ENCODE data around the gene ARHGAP18.
"Not testable (repeated sequence)": the region's sequence is repeated elsewhere in the genome, so short reads cannot be mapped to it uniquely, and the experiment has no call there.

ARHGAP18 gene

GRCh38 chr6:129578315-129578714 is 131.7 kb downstream of the ARHGAP18 start:
- peaks cover 5% of the 10 kb centered on the region for H3K36me3 ChIP-seq
- H3K4me3 ChIP-seq (ENCODE audit: low read depth in 1 of 2, low read length in 1 of 2), result no peak overlapping the region
- H3K4me1 ChIP-seq (ENCODE audit: control insufficient read depth in 1 of 2, insufficient read depth in 1 of 2, low read depth in 1 of 2, low read length in 1 of 2), result peaks cover 0 to 4% of the 10 kb centered on the region in 2 experiments

GRCh38 chr6:129577691-129578090 is 132.3 kb downstream of the ARHGAP18 start:
- H3K9me3 ChIP-seq, result no peaks in the 10 kb centered on the region
- peaks cover 5% of the 10 kb centered on the region for H3K36me3 ChIP-seq
- TF ChIP-seq CTCF (IDR thresholded peaks at IDR 0.05), result no peak
- no peaks in the 10 kb centered on the region for H3K27me3 ChIP-seq
- H3K27ac ChIP-seq, result no peak overlapping the region
- no peak overlapping the region for H3K4me3 ChIP-seq (ENCODE audit: low read depth in 1 of 2, low read length in 1 of 2)
- peaks cover 0 to 4% of the 10 kb centered on the region in 2 experiments for H3K4me1 ChIP-seq (ENCODE audit: control insufficient read depth in 1 of 2, insufficient read depth in 1 of 2, low read depth in 1 of 2, low read length in 1 of 2)

More at GRCh38 chr6:129578315-129578714, 131.7 kb downstream of the ARHGAP18 start:
- Histone ChIP-seq H3K27me3 (no peaks in the 10 kb centered on the region), H3K9me3 (no peaks in the 10 kb centered on the region), H3K27ac (no peak overlapping the region)
- no peak for TF ChIP-seq CTCF (IDR thresholded peaks at IDR 0.05)

- H3K4me1 ChIP-seq (ENCODE audit: control insufficient read depth in 1 of 2, insufficient read depth in 1 of 2, low read depth in 1 of 2, low read length in 1 of 2), result peaks cover 0 to 4% of the 10 kb centered on the region in 2 experiments
- no peak overlapping the region for H3K27ac ChIP-seq
- H3K27me3 ChIP-seq, result no peaks in the 10 kb centered on the region
- TF ChIP-seq CTCF (IDR thresholded peaks at IDR 0.05), result no peak
- no peaks in the 10 kb centered on the region for H3K9me3 ChIP-seq
- H3K36me3 ChIP-seq, result no peaks in the 10 kb centered on the region
- H3K4me3 ChIP-seq (ENCODE audit: low read depth in 1 of 2, low read length in 1 of 2), result no peak overlapping the region
Measured at GRCh38 chr6:129576456-129576855, 133.5 kb downstream of the ARHGAP18 start.

- Histone ChIP-seq H3K4me1 (ENCODE audit: control insufficient read depth in 1 of 2, insufficient read depth in 1 of 2, low read depth in 1 of 2, low read length in 1 of 2) (peaks cover 0 to 4% of the 10 kb centered on the region in 2 experiments), H3K4me3 (ENCODE audit: low read depth in 1 of 2, low read length in 1 of 2) (no peak overlapping the region), H3K27me3 (no peaks in the 10 kb centered on the region), H3K27ac (no peak overlapping the region), H3K36me3 (no peaks in the 10 kb centered on the region), H3K9me3 (no peaks in the 10 kb centered on the region)
- no peak for TF ChIP-seq CTCF (IDR thresholded peaks at IDR 0.05)
Measured at GRCh38 chr6:129575378-129576118, 134.4 kb downstream of the ARHGAP18 start.

- H3K27ac ChIP-seq; H3K4me1 ChIP-seq (ENCODE audit: control insufficient read depth in 1 of 2, insufficient read depth in 1 of 2, low read depth in 1 of 2, low read length in 1 of 2); H3K36me3 ChIP-seq; H3K4me3 ChIP-seq (ENCODE audit: low read depth in 1 of 2, low read length in 1 of 2); H3K9me3 ChIP-seq; H3K27me3 ChIP-seq: not testable (repeated sequence)
Measured at GRCh38 chr6:129574605-129575004, 135.4 kb downstream of the ARHGAP18 start.

GRCh38 chr6:129570929-129571328 is 139.0 kb downstream of the ARHGAP18 start:
- not testable (repeated sequence) for H3K36me3 ChIP-seq; H3K4me1 ChIP-seq (ENCODE audit: control insufficient read depth in 1 of 2, insufficient read depth in 1 of 2, low read depth in 1 of 2, low read length in 1 of 2); H3K9me3 ChIP-seq; H3K27ac ChIP-seq; H3K27me3 ChIP-seq; H3K4me3 ChIP-seq (ENCODE audit: low read depth in 1 of 2, low read length in 1 of 2)
